ENCODE data around the gene VWCE.
"Not testable (repeated sequence)": the region's sequence is repeated elsewhere in the genome, so short reads cannot be mapped to it uniquely, and the experiment has no call there.

The VWCE gene

DNA sequence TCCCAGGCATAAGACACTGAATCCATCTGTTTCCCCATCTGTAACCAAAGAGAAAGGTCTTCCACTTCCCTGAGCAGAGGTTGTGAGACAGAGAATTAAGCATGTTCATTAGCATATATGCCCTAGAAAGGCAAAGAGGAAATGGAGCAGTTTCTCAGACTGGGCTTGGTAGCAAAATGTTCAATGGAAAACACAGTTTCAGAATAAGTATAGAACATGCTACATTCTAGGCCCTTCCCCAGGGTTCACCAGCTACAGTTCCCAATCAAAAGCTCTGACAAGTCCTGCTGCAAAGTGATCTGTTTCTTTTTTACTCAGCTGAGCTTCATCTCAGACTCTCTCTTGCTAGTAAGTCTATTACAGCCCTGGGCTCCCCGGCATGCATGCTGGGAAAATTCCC lies 42.8 kb downstream of the VWCE start:
- DNase-seq (ENCODE audit: low read depth), result not testable (repeated sequence)

- not testable (repeated sequence) for DNase-seq (ENCODE audit: low read depth)
Measured at GRCh38 chr11:61250796-61251765, 44.0 kb downstream of the VWCE start.

DNA sequence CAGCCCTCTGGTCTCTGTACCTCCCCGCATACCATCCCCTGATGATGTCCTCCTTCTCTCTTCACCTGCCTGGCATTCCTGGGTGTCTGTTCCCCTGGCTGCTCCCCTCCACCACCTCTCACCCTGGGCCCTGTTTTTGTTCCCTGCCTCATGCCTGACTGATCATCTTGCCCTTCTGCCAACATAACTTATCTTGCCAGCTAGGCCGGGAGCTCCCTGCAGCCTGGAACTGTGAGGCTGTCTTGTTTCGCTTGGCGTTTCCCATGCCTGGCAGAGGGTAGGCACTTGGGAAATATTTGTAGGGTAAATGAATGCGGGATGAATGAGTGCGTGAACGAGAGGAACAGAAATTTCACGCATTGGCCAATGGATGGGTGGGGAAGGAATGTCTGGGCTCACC lies 45.9 kb downstream of the VWCE start:
- DNase-seq (ENCODE audit: low read depth), result not testable (repeated sequence)

GRCh38 chr11:61248071-61248470 lies 47.0 kb downstream of the VWCE start:
- not testable (repeated sequence) for DNase-seq (ENCODE audit: low read depth)

DNA sequence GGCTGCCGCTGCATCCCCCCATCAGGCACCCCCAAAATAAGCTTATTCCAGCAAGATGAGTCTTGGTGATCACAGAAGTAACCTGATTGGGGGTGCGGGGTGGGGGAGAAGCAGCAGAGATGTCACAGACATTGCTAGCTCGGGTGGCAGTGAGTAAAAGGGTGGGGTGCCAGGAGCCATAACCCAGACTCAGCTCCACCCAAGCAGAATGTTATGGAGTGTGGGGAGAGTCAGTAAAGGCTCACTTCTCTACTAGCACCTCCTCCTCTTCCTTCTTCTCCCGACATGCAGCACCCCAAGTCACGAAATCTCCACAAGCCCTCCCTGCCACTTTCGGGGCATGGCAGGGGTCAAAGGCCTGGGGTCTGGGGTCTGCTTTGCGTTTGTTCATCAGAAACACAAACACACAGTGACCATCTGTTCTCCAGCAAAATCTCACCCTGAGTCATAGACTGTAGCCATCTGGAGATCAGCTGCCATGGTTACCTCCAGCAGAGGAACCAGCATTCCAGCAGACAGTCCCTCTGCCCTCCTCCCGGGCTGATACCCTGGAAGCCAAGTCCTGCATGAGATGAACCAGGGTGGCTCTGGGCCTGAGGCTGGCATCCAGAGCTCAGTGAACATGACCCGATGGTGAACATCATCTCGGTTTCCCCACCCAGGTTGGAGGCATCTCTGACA lies 49.7 kb downstream of the VWCE start:
- not testable (repeated sequence) for DNase-seq (ENCODE audit: low read depth)

- not testable (repeated sequence) for DNase-seq (ENCODE audit: low read depth)
Measured at GRCh38 chr11:61241526-61241925, 53.6 kb downstream of the VWCE start.

- DNase-seq (ENCODE audit: low read depth), result not testable (repeated sequence)
Measured at GRCh38 chr11:61240875-61241274, 54.2 kb downstream of the VWCE start, which contains the start of gene PGA5. TSS of gene PGA5 (plus strand) at chr11:61241175. CDS start at chr11:61241227, 52 bp downstream.

DNA sequence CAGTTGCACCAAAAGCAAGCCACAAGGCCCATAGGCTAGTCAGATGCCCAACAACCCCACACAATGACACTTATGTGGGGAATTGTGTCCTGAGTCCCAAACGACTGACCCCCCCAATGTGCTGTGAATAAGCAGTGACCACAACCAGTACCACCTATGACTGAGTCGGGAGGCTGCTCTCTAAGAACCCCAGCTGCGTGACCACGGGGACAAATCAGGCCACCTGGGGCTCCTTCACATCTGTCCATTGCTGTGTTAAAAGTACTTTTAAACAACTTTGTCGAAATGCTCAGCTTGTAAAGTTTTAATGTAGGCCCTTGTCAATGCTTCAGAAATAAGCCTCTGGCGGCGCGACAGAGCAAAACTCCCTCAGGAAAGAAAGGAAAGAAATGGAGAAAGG lies 54.8 kb downstream of the VWCE start:
- DNase-seq (ENCODE audit: low read depth), result not testable (repeated sequence)

GRCh38 chr11:61237130-61237529 lies 58.0 kb downstream of the VWCE start:
- not testable (repeated sequence) for DNase-seq (ENCODE audit: low read depth)

GRCh38 chr11:61232548-61233145 lies 62.5 kb downstream of the VWCE start:
- not testable (repeated sequence) for DNase-seq (ENCODE audit: low read depth)

- not testable (repeated sequence) for DNase-seq (ENCODE audit: low read depth)
Measured at GRCh38 chr11:61231585-61231984, 63.5 kb downstream of the VWCE start.

DNA sequence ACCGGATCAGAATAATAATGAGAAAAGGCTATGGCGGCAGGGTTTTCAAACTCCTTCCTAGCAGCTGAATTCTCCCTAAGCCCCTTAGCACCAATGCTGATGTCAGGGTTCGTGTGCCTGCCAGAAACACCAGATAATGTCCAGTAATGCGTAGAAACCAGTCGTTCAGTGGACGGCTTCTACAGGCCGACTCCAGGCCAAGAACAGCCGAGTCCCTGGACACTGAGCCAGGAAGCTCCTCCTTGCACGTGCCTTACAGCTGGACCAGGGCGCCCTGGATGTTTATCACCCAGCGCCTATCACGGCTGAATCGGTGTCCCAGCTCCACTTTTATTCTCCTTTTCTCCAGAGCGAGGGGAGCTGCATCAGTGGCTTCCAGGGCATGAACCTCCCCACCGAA lies 64.1 kb downstream of the VWCE start:
- DNase-seq (ENCODE audit: low read depth), result not testable (repeated sequence)

DNA sequence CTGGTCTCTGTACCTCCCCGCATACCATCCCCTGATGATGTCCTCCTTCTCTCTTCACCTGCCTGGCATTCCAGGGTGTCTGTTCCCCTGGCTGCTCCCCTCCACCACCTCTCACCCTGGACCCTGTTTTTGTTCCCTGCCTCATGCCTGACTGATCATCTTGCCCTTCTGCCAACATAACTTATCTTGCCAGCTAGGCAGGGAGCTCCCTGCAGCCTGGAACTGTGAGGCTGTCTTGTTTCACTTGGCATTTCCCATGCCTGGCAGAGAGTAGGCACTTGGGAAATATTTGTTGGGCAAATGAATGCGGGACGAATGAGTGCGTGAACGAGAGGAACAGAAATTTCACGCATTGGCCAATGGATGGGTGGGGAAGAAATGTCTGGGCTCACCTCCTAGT lies 65.7 kb downstream of the VWCE start:
- not testable (repeated sequence) for DNase-seq (ENCODE audit: low read depth)

DNA sequence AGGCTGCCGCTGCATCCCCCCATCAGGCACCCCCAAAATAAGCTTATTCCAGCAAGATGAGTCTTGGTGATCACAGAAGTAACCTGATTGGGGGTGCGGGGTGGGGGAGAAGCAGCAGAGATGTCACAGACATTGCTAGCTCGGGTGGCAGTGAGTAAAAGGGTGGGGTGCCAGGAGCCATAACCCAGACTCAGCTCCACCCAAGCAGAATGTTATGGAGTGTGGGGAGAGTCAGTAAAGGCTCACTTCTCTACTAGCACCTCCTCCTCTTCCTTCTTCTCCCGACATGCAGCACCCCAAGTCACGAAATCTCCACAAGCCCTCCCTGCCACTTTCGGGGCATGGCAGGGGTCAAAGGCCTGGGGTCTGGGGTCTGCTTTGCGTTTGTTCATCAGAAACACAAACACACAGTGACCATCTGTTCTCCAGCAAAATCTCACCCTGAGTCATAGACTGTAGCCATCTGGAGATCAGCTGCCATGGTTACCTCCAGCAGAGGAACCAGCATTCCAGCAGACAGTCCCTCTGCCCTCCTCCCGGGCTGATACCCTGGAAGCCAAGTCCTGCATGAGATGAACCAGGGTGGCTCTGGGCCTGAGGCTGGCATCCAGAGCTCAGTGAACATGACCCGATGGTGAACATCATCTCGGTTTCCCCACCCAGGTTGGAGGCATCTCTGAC lies 68.5 kb downstream of the VWCE start:
- DNase-seq (ENCODE audit: low read depth), result not testable (repeated sequence)

DNA sequence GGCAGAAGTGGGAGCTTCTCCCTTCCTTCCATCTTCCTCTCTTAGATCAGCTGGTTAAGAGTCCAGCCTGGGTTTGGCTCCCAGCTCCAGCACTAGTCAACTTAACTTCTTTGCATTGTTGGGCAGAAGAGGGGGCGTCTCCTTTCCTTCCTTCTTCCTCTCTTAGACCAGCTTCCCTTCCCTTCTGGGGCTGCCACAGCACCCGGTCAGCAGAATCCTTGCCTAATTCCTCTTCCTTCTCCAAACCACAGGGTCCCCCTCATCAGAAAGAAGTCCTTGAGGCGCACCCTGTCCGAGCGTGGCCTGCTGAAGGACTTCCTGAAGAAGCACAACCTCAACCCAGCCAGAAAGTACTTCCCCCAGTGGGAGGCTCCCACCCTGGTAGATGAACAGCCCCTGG lies 72.4 kb downstream of the VWCE start:
- DNase-seq (ENCODE audit: low read depth), result not testable (repeated sequence)

GRCh38 chr11:61222047-61222446 lies 73.1 kb downstream of the VWCE start, which contains the start of gene PGA4:
TSS of gene PGA4 (plus strand) at chr11:61222347. CDS start at chr11:61222401, 54 bp downstream.
- not testable (repeated sequence) for DNase-seq (ENCODE audit: low read depth)

DNA sequence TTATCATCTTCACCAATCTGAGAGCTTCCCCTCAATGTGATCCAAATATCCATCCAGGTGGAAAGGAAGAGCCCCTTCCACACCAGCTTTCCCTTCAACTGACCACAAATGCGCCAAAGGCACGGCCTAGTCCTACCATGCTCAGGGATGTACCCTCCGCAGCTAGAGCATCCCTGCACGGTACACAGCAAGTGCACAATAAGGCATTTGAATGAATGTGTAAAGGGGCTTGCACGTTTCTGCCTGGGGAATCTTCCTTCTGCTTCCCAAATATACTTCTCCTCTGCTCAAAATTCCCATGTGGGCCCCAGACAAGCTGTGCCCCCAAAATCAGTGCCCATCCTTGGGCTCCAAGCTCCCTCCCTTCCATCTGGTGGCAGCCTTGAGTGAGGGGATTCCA lies 76.1 kb downstream of the VWCE start:
- DNase-seq (ENCODE audit: low read depth), result not testable (repeated sequence)

DNA sequence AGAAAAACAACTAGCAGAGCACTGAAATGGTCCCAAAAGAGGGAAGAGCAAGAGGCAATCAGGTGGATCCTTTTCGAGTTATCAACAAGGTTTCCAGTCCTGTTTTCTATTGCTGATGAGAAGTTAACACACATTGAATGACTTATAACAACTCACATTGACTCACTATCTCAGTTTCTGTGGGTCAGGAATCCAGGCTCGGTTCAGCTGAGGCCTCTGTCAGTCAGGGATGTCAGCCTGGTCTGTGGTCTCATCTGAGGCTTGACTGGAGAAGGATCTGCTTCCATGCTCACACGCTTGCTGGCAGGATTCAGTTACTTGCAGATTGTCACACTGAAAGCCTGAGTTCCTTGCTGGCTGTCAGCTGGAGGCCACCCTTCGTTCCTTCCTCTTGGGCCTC lies 76.8 kb downstream of the VWCE start:
- not testable (repeated sequence) for DNase-seq (ENCODE audit: low read depth)

DNA sequence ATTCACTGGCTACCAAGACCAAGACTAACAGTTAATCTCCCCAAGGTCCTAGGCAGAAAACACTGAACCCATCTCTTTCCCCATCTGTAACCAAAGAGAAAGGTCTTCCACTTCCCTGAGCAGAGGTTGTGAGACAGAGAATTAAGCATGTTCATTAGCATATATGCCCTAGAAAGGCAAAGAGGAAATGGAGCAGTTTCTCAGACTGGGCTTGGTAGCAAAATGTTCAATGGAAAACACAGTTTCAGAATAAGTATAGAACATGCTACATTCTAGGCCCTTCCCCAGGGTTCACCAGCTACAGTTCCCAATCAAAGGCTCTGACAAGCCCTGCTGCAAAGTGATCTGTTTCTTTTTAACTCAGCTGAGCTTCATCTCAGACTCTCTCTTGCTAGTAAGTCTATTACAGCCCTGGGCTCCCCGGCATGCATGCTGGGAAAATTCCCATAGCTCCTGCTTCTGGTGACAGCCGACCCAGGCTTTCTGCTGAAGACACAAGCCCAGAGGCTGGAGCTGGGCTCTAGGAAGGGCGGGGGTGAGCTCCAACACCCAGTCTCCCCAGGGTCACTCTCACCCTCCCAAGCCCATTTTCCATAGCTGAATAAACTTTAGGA lies 81.3 kb downstream of the VWCE start:
- not testable (repeated sequence) for DNase-seq (ENCODE audit: low read depth)

DNA sequence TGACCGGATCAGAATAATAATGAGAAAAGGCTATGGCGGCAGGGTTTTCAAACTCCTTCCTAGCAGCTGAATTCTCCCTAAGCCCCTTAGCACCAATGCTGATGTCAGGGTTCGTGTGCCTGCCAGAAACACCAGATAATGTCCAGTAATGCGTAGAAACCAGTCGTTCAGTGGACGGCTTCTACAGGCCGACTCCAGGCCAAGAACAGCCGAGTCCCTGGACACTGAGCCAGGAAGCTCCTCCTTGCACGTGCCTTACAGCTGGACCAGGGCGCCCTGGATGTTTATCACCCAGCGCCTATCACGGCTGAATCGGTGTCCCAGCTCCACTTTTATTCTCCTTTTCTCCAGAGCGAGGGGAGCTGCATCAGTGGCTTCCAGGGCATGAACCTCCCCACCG lies 82.9 kb downstream of the VWCE start:
- not testable (repeated sequence) for DNase-seq (ENCODE audit: low read depth)

DNA sequence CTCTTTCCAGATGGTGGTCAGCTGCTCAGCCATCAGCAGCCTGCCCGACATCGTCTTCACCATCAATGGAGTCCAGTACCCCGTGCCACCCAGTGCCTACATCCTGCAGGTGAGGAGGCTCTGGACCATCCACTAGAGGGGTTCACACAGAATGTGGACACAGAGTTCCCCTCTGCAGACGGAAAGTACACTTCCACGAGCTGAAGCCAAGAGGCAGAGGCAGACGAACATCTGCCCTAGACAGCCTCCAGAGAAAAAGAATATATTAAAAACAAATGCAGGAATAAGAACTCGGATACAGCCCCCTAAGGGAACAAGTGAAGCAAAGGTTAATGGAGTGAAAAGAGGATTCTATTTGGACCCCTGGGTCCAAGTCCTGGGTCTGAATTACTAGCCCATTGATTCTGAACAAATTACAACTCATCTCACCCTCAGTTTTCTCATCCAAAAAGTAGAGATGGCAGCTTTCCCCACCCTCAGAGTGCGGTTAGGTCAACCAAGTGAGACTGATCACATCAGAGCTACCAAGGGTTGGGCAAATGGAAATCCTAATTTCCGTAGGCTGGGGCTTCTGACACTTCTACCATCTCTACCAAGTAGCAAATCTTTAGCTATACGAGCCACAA lies 83.7 kb downstream of the VWCE start:
- not testable (repeated sequence) for DNase-seq (ENCODE audit: low read depth)

Data from fibroblast of gingiva (primary cell).